SK-MEL-5 (cell line): ENCODE measurements around the gene INAFM2. TPM values are rescaled to one million over a fixed set of nuclear protein-coding genes. Genes with fewer than 3 reads are reported as not detected.

Source experiments
- DNase-seq: peaks from one replicate; pipeline ENCODE4 v3.0.0-alpha.2; 2016; ENCODE audit warnings: low read depth, low spot score
- in situ Hi-C: cut with HindIII; loops from 2 replicates; pipeline ENCODE4 v1.10.0; 2016; ENCODE audit warnings: low sequenced_read_pairs, high pct_unique_total_duplicates, low pct_unique_long_range_greater_than_20kb
- total RNA-seq: library from RNA; depleted of rRNA; stranded (reverse); fragments of >200 nt; shearing (Covaris generic); gene quantifications from 2 replicates; pipeline ENCODE4 v1.2.3, GENCODE V29; 2014; rRNA removed

Gene INAFM2
- total RNA-seq, 1 experiment from 2014 or later: 11.5 TPM

DNA sequence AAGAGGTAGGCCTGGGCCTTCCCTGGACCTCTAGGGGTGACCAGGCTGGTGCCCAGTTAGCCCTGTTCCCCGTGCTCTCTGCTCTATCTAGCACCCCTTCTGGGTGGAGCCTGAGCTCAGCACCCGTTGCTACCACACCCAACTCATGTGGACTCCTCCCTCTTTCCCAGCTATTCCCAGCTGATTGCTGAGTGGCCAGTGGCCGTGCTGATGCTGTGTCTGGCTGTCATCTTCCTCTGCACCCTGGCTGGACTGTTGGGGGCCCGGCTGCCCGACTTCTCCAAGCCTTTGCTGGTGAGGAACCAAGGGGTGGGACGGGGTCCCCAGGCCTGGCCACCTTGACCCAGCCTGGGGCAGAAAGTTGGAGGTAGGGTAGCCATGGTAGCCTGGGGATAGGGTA is 40.8 kb downstream of the INAFM2 start:
- in situ Hi-C loops: no loop called here

GRCh38 chr15:40365016-40365415 is 41.5 kb downstream of the INAFM2 start:
- no peak for DNase-seq
- in situ Hi-C loops: no loop called here

More for the DNA sequence above, 40.8 kb downstream of the INAFM2 start:
- DNase-seq: no peak

DNA sequence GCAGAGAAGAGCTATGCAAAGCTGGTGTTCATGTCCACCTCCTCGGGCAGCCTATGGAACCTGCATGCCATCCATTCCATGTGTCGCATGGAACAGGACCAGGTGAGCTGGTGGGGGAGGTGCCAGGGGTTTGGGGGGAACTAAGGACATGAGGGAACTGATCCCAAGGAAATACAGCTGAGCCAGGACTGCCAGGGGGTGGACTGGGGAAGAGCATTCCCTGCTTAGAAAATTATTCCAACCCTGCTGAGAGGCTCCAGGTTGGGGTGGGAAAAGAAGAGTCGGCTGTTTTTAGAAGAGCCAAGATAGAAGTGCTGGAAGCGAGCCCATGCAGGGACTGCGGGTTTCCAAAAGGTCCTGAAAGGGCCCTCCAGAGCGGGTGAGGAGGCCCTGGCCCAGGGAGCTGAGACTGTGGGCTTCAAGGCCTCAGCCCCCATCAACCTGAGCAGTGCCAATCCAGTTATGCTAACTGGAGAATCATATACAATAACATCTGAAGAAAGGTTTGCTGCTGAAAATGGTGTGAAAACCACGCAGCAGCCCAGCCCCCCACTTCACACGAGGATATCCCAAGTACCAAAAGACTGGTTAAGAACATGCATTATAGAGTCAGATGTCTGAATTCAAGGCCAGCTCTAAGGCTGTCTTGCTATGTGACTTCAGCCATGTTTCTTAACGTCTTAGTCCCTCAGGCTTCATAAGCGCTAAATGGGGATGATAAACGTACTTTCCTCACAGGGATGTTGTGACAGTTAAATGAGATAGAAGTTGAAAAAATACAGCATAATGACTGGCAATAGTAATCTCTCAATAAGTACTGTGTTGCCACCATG is 42.3 kb downstream of the INAFM2 start:
- DNase-seq: no peak
- in situ Hi-C loops: no loop called here

DNA sequence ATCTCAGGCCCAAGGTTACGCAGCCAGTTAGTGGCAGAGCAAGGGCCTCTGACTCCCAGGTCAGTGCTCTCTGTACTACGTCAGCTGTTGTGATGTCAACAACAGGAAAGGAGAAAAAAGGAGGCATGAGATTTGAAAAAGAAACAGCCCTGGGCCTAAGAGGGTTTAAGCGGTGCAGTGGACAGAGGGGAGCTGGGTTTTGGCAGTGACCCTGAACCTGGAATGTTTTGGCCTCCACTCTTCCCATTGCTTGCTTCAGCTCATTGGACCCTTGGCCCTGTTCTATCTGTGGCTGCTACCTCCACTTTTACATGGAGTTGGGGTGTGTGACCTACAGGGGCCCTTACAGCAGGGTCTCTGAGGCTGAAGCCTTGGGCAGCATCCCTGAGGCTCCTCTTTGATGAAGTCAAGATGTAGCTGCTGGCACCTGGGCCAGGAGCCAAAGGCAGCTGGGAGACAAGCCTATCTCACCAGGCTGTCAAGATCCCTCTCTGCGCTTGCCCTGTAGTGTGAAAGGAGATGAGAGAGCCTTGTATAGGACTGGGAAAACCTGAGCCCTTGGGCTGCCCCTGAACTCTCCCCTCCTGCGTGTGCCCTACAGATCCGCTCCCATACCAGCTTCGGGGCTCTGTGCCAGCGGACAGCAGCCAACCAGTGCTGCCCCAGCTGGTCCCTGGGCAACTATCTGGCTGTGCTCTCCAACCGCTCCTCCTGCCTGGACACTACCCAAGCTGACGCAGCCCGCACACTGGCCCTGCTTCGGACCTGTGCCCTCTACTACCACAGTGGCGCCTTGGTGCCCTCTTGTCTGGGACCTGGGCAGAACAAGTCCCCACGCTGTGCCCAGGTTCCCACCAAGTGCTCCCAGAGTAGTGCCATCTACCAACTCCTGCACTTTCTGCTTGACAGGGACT is 43.2 kb downstream of the INAFM2 start:
- no peak for DNase-seq
- in situ Hi-C loops: no loop called here

DNA sequence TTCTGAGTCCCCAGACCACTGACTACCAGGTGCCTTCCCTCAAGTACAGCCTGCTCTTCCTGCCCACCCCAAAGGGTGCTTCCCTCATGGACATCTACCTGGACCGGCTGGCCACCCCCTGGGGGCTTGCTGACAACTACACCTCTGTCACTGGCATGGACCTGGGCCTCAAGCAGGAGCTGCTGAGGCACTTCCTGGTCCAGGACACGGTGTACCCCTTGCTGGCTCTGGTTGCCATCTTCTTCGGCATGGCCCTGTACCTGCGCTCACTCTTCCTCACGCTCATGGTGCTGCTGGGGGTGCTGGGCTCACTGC is 43.8 kb downstream of the INAFM2 start:
- in situ Hi-C loops: no loop called here
- no peak for DNase-seq

- peak; percentile 80 for DNase-seq
These were observed 44.5 kb downstream of the INAFM2 start for GRCh38 chr15:40367686-40368611.

DNA sequence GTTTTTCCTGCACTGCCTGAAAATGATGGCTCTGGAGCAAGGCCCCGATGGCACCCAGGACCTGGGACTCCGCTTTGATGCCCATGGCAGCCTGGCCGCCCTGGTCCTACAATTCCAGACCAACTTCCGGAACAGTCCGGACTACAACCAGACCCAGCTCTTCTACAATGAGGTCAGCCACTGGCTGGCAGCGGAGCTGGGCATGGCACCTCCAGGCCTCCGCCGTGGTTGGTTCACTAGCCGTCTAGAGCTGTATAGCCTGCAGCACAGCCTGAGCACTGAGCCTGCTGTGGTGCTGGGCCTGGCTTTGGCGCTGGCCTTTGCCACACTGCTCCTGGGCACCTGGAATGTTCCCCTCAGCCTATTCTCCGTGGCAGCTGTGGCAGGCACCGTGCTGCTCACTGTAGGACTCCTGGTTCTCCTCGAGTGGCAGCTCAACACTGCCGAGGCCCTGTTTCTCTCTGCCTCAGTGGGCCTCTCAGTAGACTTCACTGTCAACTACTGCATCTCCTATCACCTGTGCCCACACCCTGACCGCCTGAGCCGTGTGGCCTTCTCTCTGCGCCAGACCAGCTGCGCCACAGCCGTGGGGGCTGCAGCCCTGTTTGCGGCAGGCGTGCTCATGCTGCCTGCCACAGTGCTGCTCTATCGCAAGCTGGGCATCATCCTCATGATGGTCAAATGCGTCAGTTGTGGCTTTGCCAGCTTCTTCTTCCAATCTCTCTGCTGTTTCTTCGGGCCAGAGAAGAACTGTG is 45.4 kb downstream of the INAFM2 start:
- DNase-seq: no peak
- in situ Hi-C loops: no loop called here

More at GRCh38 chr15:40367686-40368611, 44.5 kb downstream of the INAFM2 start:
- in situ Hi-C loops: no loop called here

DNA sequence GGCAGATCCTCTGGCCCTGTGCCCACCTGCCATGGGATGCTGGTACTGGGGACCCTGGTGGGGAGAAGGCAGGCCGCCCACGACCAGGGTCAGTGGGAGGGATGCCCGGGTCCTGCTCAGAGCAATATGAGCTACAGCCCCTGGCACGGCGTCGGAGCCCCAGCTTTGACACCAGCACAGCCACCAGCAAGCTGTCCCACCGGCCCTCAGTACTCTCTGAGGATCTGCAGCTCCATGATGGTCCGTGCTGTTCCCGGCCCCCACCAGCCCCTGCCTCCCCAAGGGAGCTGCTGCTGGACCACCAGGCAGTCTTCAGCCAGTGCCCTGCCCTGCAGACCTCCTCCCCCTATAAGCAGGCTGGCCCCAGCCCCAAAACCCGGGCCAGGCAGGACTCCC is 46.0 kb downstream of the INAFM2 start:
- in situ Hi-C loops: no loop called here
- DNase-seq: no peak

DNA sequence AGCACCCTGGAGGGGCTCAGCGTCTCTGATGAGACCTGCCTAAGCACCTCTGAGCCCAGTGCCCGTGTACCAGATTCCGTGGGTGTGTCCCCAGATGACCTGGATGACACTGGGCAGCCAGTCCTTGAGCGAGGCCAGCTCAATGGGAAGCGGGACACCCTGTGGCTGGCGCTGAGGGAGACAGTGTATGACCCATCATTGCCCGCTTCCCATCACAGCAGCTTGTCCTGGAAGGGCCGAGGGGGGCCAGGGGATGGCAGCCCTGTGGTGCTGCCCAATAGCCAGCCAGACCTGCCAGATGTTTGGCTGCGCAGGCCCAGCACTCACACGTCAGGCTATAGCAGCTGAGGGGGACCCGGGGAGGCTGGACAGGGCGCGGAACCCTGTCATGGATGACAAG is 46.5 kb downstream of the INAFM2 start:
- in situ Hi-C loops: no loop called here
- DNase-seq: no peak

DNA sequence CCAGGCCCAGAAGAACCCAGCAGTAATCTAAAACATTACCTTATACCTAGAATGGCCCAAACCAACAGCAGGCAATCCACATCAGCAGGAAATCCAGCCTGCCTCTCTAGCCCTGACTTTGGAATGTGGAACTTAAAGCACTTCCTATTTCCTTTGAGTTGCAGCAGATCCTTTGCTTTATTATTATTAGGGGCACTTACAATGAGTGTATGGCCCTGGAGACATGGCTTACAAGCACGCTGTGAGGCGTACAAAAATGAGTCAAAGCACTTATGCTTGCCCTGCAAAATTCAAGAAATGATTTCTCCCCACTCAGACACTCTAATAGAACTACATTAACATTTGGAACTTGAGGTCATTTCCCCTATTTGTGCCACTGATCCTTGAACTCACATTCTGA is 49.5 kb downstream of the INAFM2 start:
- in situ Hi-C loops: no loop called here
- DNase-seq: no peak

Other genes starting within 250 kb of the INAFM2 start
- gene BMF, start 214.8 kb upstream of the INAFM2 start, total RNA-seq: 6.9 and 7.8 TPM in 2 replicates
- 34.6 and 36.9 TPM in 2 replicates for gene BUB1B, start 162.6 kb upstream of the INAFM2 start, total RNA-seq
- gene PAK6, start 84.6 kb upstream of the INAFM2 start, total RNA-seq: not detected in 2 replicates
- gene ANKRD63, start 40.6 kb upstream of the INAFM2 start, total RNA-seq: 0.16 and 0.29 TPM in 2 replicates
- 1.9 and 3.2 TPM in 2 replicates for gene PLCB2, start 15.8 kb upstream of the INAFM2 start, total RNA-seq
- gene CCDC9B, start 17.2 kb downstream of the INAFM2 start, total RNA-seq: 5.0 and 5.5 TPM in 2 replicates
- not detected in 2 replicates for gene PHGR1, start 27.3 kb downstream of the INAFM2 start, total RNA-seq
- 0.34 and 0.80 TPM in 2 replicates for gene DISP2, start 34.5 kb downstream of the INAFM2 start, total RNA-seq
- 39.7 and 41.8 TPM in 2 replicates for gene KNSTRN, start 59.0 kb downstream of the INAFM2 start, total RNA-seq
- gene IVD, start 82.1 kb downstream of the INAFM2 start, total RNA-seq: 16.6 and 23.3 TPM in 2 replicates
- gene BAHD1, start 117.3 kb downstream of the INAFM2 start, total RNA-seq: 9.1 and 10.7 TPM in 2 replicates
- gene CHST14, start 147.3 kb downstream of the INAFM2 start, total RNA-seq: 15.5 and 16.4 TPM in 2 replicates
- 8.9 and 21.6 TPM in 2 replicates for gene CCDC32, start 241.3 kb downstream of the INAFM2 start, total RNA-seq
- gene RPUSD2, start 245.6 kb downstream of the INAFM2 start, total RNA-seq: 13.7 and 17.9 TPM in 2 replicates